Fibroblast of lung (primary cell): Measurements from ENCODE around the gene TCERG1L.

ENCODE experiments used
- EZH2 ChIP-seq: IDR thresholded peaks from 2 replicates; pipeline ENCODE4 v1.5.1; 2012; ENCODE audit warnings: low read length, control low read depth, mild to moderate bottlenecking; ENCODE audit errors: missing control alignments
- TF ChIP-seq, protein P1 (sequence below), 2 donors: IDR thresholded peaks in 1 of 2; conservative IDR thresholded peaks in 1 of 2; 1 replicate in 1 of 2; 2 replicates in 1 of 2; pipeline ENCODE4 v1.5.1; 2011 to 2012; ENCODE audit warnings: low read length in 2 of 2, control low read depth in 1 of 2, inconsistent platforms in 1 of 2, low read depth in 1 of 2, mild to moderate bottlenecking in 1 of 2

- TF ChIP-seq, protein P1, sequence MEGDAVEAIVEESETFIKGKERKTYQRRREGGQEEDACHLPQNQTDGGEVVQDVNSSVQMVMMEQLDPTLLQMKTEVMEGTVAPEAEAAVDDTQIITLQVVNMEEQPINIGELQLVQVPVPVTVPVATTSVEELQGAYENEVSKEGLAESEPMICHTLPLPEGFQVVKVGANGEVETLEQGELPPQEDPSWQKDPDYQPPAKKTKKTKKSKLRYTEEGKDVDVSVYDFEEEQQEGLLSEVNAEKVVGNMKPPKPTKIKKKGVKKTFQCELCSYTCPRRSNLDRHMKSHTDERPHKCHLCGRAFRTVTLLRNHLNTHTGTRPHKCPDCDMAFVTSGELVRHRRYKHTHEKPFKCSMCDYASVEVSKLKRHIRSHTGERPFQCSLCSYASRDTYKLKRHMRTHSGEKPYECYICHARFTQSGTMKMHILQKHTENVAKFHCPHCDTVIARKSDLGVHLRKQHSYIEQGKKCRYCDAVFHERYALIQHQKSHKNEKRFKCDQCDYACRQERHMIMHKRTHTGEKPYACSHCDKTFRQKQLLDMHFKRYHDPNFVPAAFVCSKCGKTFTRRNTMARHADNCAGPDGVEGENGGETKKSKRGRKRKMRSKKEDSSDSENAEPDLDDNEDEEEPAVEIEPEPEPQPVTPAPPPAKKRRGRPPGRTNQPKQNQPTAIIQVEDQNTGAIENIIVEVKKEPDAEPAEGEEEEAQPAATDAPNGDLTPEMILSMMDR (conservative IDR thresholded peaks at IDR 0.05 in 1 of 2, IDR thresholded peaks at IDR 0.05 in 1 of 2; ENCODE audit: low read depth in 1 of 2, low read length in 2 of 2) = no peak
- TF ChIP-seq EZH2 = no peak
Measured at GRCh38 chr10:131320860-131321604, 9.5 kb upstream of the TCERG1L start.
